KBM-7 (cell line): ENCODE measurements around the gene NUMB.

Source experiments
- DNase-seq: peaks from one replicate; pipeline ENCODE4 v3.0.0-alpha.2; 2015
- in situ Hi-C: fragments of 300-500 bp; cut with MboI; formaldehyde crosslinking; loops from 2 replicates; pipeline ENCODE4 v1.14.3; 2020; ENCODE audit warnings: low sequenced_read_pairs, low pct_unique_long_range_greater_than_20kb, mixed read lengths

Gene NUMB

DNA sequence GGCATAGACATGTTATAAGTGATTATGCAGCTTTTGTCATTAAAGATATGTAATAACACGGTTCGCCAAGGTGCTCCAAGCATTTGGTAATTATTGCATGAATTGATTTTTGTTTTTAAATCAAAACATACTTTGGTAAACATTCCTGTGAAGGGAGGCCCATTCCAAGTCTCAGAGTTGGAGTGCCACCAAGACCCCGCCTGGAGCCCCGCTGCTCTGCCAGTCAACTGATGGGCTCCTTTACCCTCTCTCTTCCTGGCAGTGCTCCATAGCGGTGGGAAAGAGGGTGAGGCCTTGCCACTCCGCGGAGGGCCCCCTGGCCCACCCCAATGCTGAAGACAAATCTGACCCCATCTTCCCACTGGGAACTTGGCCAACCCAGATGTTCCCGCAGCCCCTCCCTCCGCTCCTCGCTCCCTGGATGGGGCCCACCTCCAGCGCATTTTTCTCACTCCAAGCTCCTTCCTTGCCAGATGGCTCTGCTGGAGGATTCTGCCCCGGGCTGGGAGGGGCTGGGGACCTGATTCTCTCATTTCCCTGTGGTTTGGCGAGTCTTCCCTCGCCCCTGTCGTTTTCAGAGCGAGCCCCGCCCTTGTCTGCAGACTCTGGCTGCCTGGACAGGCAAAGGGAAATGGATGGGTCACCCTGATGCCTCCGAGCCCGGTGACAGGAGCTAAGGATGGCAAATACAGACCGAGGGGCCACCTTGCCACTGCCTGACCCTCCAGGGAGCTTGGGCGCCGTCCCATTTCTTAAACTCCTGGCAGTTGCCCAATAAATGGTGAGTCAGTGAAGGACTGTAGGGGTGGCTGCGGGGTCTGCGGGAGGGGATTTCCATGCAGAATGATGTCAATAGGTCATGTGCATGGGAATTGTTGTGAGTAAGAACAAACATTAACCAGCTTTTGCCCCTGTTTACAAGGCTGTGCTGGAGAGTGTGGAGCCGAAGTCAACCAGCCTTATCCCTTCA lies 230.2 kb downstream of the NUMB start:
- no peak for DNase-seq
- in situ Hi-C loops: no loop called here

- no peak for DNase-seq
- in situ Hi-C loops: no loop called here
Observed at GRCh38 chr14:73225496-73225895, 232.8 kb downstream of the NUMB start.
